Muscle layer of colon (tissue), 2 donors: ENCODE data around the gene MCF2L2.
"Not testable (repeated sequence)": the region's sequence is repeated elsewhere in the genome, so short reads cannot be mapped to it uniquely, and the experiment has no call there.

ENCODE experiments used
- H3K27ac ChIP-seq: one replicate; pipeline ENCODE4 v1.7.0; 2013; ENCODE audit warnings: low read depth, mild to moderate bottlenecking, low read length, moderate library complexity
- H3K27me3 ChIP-seq, 2 donors: one replicate each; pipeline ENCODE4 v1.7.0; 2013; ENCODE audit warnings: low read length in 2 of 2, mild to moderate bottlenecking in 2 of 2; ENCODE audit not compliant: insufficient read depth in 2 of 2, control insufficient read depth in 1 of 2
- H3K36me3 ChIP-seq: one replicate; pipeline ENCODE4 v1.7.0; 2013; ENCODE audit warnings: mild to moderate bottlenecking, low read length; ENCODE audit not compliant: insufficient read depth
- H3K4me1 ChIP-seq: one replicate; pipeline ENCODE4 v1.7.0; 2013; ENCODE audit warnings: mild to moderate bottlenecking, low read length; ENCODE audit not compliant: insufficient read depth
- H3K4me3 ChIP-seq, 2 donors: one replicate each; pipeline ENCODE4 v1.7.0; 2013; ENCODE audit warnings: low read length in 2 of 2, low read depth in 1 of 2, mild to moderate bottlenecking in 1 of 2, moderate library complexity in 1 of 2
- H3K9ac ChIP-seq: one replicate; pipeline ENCODE4 v1.7.0; 2013; ENCODE audit warnings: low read length
- H3K9me3 ChIP-seq: one replicate; pipeline ENCODE4 v1.7.0; 2013; ENCODE audit warnings: mild to moderate bottlenecking, low read length
- donor health status: abdominal sarcoma.
- donor health status: Adenocarcinoma of cecum.

Gene MCF2L2

GRCh38 chr3:183244219-183244618 lies 184.2 kb downstream of the MCF2L2 start:
- no peak overlapping the region for H3K27ac ChIP-seq
- H3K9ac ChIP-seq: no peak overlapping the region
- no peaks in the 10 kb centered on the region for H3K36me3 ChIP-seq
- H3K9me3 ChIP-seq: no peaks in the 10 kb centered on the region
- no peaks in the 10 kb centered on the region for H3K27me3 ChIP-seq
- H3K4me3 ChIP-seq: no peak overlapping the region
- no peaks in the 10 kb centered on the region for H3K4me1 ChIP-seq

GRCh38 chr3:183242431-183242830 lies 186.0 kb downstream of the MCF2L2 start:
- H3K27ac ChIP-seq: no peak overlapping the region
- no peaks in the 10 kb centered on the region for H3K36me3 ChIP-seq
- H3K4me1 ChIP-seq: no peaks in the 10 kb centered on the region
- no peak overlapping the region for H3K4me3 ChIP-seq
- no peak overlapping the region for H3K9ac ChIP-seq
- no peaks in the 10 kb centered on the region for H3K9me3 ChIP-seq
- H3K27me3 ChIP-seq: no peaks in the 10 kb centered on the region

GRCh38 chr3:183239046-183239445 lies 189.4 kb downstream of the MCF2L2 start:
- Histone ChIP-seq H3K36me3 (no peaks in the 10 kb centered on the region), H3K27ac (no peak overlapping the region), H3K27me3 (no peaks in the 10 kb centered on the region), H3K4me1 (no peaks in the 10 kb centered on the region), H3K9me3 (no peaks in the 10 kb centered on the region), H3K4me3 (no peak overlapping the region), H3K9ac (no peak overlapping the region)

- no peaks in the 10 kb centered on the region for H3K4me1 ChIP-seq
- no peaks in the 10 kb centered on the region for H3K36me3 ChIP-seq
- no peaks in the 10 kb centered on the region for H3K9me3 ChIP-seq
- H3K9ac ChIP-seq: no peak overlapping the region
- H3K27me3 ChIP-seq: no peaks in the 10 kb centered on the region
- no peak overlapping the region for H3K27ac ChIP-seq
- no peak overlapping the region for H3K4me3 ChIP-seq
Measured at GRCh38 chr3:183233966-183234365, 194.5 kb downstream of the MCF2L2 start.

GRCh38 chr3:183230826-183231225 lies 197.6 kb downstream of the MCF2L2 start:
- no peaks in the 10 kb centered on the region for H3K27me3 ChIP-seq
- H3K9ac ChIP-seq: no peak overlapping the region
- H3K9me3 ChIP-seq: no peaks in the 10 kb centered on the region
- no peak overlapping the region for H3K27ac ChIP-seq
- H3K36me3 ChIP-seq: no peaks in the 10 kb centered on the region
- no peak overlapping the region for H3K4me3 ChIP-seq
- no peaks in the 10 kb centered on the region for H3K4me1 ChIP-seq

- H3K4me1 ChIP-seq, H3K9me3 ChIP-seq, H3K4me3 ChIP-seq, H3K27ac ChIP-seq, H3K9ac ChIP-seq, H3K36me3 ChIP-seq, H3K27me3 ChIP-seq: not testable (repeated sequence)
Measured at GRCh38 chr3:183230251-183230650, 198.2 kb downstream of the MCF2L2 start.

GRCh38 chr3:183229178-183229577 lies 199.2 kb downstream of the MCF2L2 start:
- no peaks in the 10 kb centered on the region for H3K36me3 ChIP-seq
- no peak overlapping the region for H3K27ac ChIP-seq
- no peak overlapping the region for H3K4me3 ChIP-seq
- H3K9me3 ChIP-seq: no peaks in the 10 kb centered on the region
- no peak overlapping the region for H3K9ac ChIP-seq
- no peaks in the 10 kb centered on the region for H3K4me1 ChIP-seq
- H3K27me3 ChIP-seq: no peaks in the 10 kb centered on the region

- no peaks in the 10 kb centered on the region for H3K36me3 ChIP-seq
- no peaks in the 10 kb centered on the region for H3K27me3 ChIP-seq
- no peaks in the 10 kb centered on the region for H3K9me3 ChIP-seq
- no peak overlapping the region for H3K4me3 ChIP-seq
- no peak overlapping the region for H3K27ac ChIP-seq
- H3K4me1 ChIP-seq: no peaks in the 10 kb centered on the region
- no peak overlapping the region for H3K9ac ChIP-seq
Measured at GRCh38 chr3:183227586-183227985, 200.8 kb downstream of the MCF2L2 start.

- no peak overlapping the region for H3K9ac ChIP-seq
Measured at GRCh38 chr3:183226333-183226890, 202.0 kb downstream of the MCF2L2 start.

GRCh38 chr3:183224180-183224970 lies 204.0 kb downstream of the MCF2L2 start:
- Histone ChIP-seq H3K27ac (no peak overlapping the region), H3K9ac (no peak overlapping the region), H3K9me3 (no peaks in the 10 kb centered on the region), H3K27me3 (no peaks in the 10 kb centered on the region), H3K4me1 (no peaks in the 10 kb centered on the region), H3K36me3 (no peaks in the 10 kb centered on the region), H3K4me3 (no peak overlapping the region)

More at GRCh38 chr3:183226333-183226890, 202.0 kb downstream of the MCF2L2 start:
- no peak overlapping the region for H3K4me3 ChIP-seq
- H3K36me3 ChIP-seq: no peaks in the 10 kb centered on the region
- H3K27me3 ChIP-seq: no peaks in the 10 kb centered on the region
- no peak overlapping the region for H3K27ac ChIP-seq
- H3K9me3 ChIP-seq: no peaks in the 10 kb centered on the region
- H3K4me1 ChIP-seq: no peaks in the 10 kb centered on the region

GRCh38 chr3:183222631-183223235 lies 205.7 kb downstream of the MCF2L2 start:
- Histone ChIP-seq H3K9me3 (no peaks in the 10 kb centered on the region), H3K36me3 (no peaks in the 10 kb centered on the region), H3K4me3 (no peak overlapping the region), H3K27ac (no peak overlapping the region), H3K4me1 (no peaks in the 10 kb centered on the region), H3K27me3 (no peaks in the 10 kb centered on the region), H3K9ac (no peak overlapping the region)
